ENCODE results near the gene MACROD1.

GRCh38 chr11:64132982-64133705, 32.8 kb downstream of the MACROD1 start:
- TF ChIP-seq CTCF (IDR thresholded peaks at IDR 0.05) (no peak), POLR2A (IDR thresholded peaks at IDR 0.05) (no peak), EP300 (IDR thresholded peaks at IDR 0.05) (no peak)
